HepG2 (cell line): ENCODE data around the gene ADCY1. TPM values are rescaled to one million over a fixed set of nuclear protein-coding genes. Genes with fewer than 3 reads are reported as not detected.

Experiments
- ARNT ChIP-seq: fragments of 450-650 bp; IDR thresholded peaks from 2 replicates; pipeline ENCODE4 v1.6.1; 2017
- BCL3 ChIP-seq: sonication (generic); formaldehyde crosslinking; IDR thresholded peaks from 2 replicates; pipeline ENCODE4 v1.5.1; 2020; ENCODE audit warnings: mild to moderate bottlenecking, missing genetic modification reagents, moderate library complexity
- CHD4 ChIP-seq: fragments of 200-600 bp; sonication (generic); IDR thresholded peaks from 2 replicates; pipeline ENCODE4 v1.7.0; 2017; ENCODE audit warnings: mild to moderate bottlenecking, low read length, borderline replicate concordance
- E2F1 ChIP-seq: sonication (generic); formaldehyde crosslinking; IDR thresholded peaks from 2 replicates; pipeline ENCODE4 v1.5.0; 2020; ENCODE audit warnings: missing genetic modification reagents
- FLYWCH1 ChIP-seq: sonication (generic); formaldehyde crosslinking; IDR thresholded peaks from 2 replicates; pipeline ENCODE4 v1.8.1; 2023; ENCODE audit warnings: mild to moderate bottlenecking, missing genetic modification reagents
- HNRNPH1 ChIP-seq: fragments of 200-400 bp; formaldehyde crosslinking; optimal IDR thresholded peaks from 2 replicates; pipeline ENCODE3; 2017; ENCODE audit warnings: mild to moderate bottlenecking, low read depth, low read length
- JUNB ChIP-seq: sonication (generic); formaldehyde crosslinking; IDR thresholded peaks from 2 replicates; pipeline ENCODE4 v1.8.0; 2022; ENCODE audit warnings: missing genetic modification reagents, mild to moderate bottlenecking, borderline replicate concordance
- KAT7 ChIP-seq: IDR thresholded peaks from 2 replicates; pipeline ENCODE4 v1.6.1; 2018; ENCODE audit warnings: borderline replicate concordance, missing compliant biosample characterization
- MIER3 ChIP-seq: IDR thresholded peaks from 2 replicates; pipeline ENCODE4 v1.6.1; 2016; ENCODE audit warnings: missing compliant biosample characterization, borderline replicate concordance
- MYPOP ChIP-seq: sonication (generic); formaldehyde crosslinking; IDR thresholded peaks from 2 replicates; pipeline ENCODE4 v1.8.1; 2023; ENCODE audit warnings: mild to moderate bottlenecking, moderate library complexity, missing genetic modification reagents
- NR2F2 ChIP-seq: IDR thresholded peaks from 2 replicates; pipeline ENCODE4 v1.6.1; 2012; ENCODE audit warnings: low read depth, inconsistent platforms, borderline replicate concordance
- ONECUT2 ChIP-seq: sonication (generic); formaldehyde crosslinking; IDR thresholded peaks from 2 replicates; pipeline ENCODE4 v1.4.0; 2020; ENCODE audit warnings: missing genetic modification reagents
- SMAD3 ChIP-seq: sonication (generic); formaldehyde crosslinking; IDR thresholded peaks from 2 replicates; pipeline ENCODE4 v1.4.0; 2020; ENCODE audit warnings: missing genetic modification reagents
- TARDBP ChIP-seq: sonication (generic); formaldehyde crosslinking; IDR thresholded peaks from 2 replicates; pipeline ENCODE4 v1.8.0; 2022; ENCODE audit warnings: mild to moderate bottlenecking, missing genetic modification reagents
- TRIM24 ChIP-seq: sonication (generic); formaldehyde crosslinking; IDR thresholded peaks from 2 replicates; pipeline ENCODE4 v1.8.0; 2022; ENCODE audit warnings: mild to moderate bottlenecking, missing genetic modification reagents
- U2AF2 ChIP-seq: fragments of 200-400 bp; formaldehyde crosslinking; IDR thresholded peaks from 2 replicates; pipeline ENCODE4 v1.6.1; 2017; ENCODE audit warnings: low read depth, mild to moderate bottlenecking, low read length
- ZNF337 ChIP-seq: sonication (generic); formaldehyde crosslinking; IDR thresholded peaks from 2 replicates; pipeline ENCODE4 v1.5.1; 2020; ENCODE audit warnings: missing genetic modification reagents, low read depth, mild to moderate bottlenecking, borderline replicate concordance
- ZNF737 ChIP-seq: sonication (generic); formaldehyde crosslinking; IDR thresholded peaks from 2 replicates; pipeline ENCODE4 v1.5.0; 2020; ENCODE audit warnings: missing genetic modification reagents, mild to moderate bottlenecking, borderline replicate concordance
- ZSCAN31 ChIP-seq: sonication (generic); formaldehyde crosslinking; IDR thresholded peaks from 2 replicates; pipeline ENCODE4 v1.5.0; 2020; ENCODE audit warnings: low read depth, mild to moderate bottlenecking, missing genetic modification reagents
- polyA plus RNA-seq, 8 experiments: library from polyadenylated mRNA; depleted of rRNA in 3 of 8; stranded (reverse) in 7 of 8; unstranded in 1 of 8; fragments of >200 nt; fragmentation: Illumina TruSeq in 4 of 8; extraction: Trizol in 4 of 8; gene quantifications; 2 replicates each; pipeline versions ENCODE4 v1.2.1 to v1.2.3, GENCODE V29; 2011 to 2016; ENCODE audit warnings: low read depth in 4 of 8, missing spikeins in 1 of 8, mixed read lengths in 1 of 8; ENCODE audit not compliant: insufficient read depth in 1 of 8
- total RNA-seq, 5 experiments: library from RNA; depleted of rRNA; stranded (reverse); fragments of >200 nt; fragmentation: Illumina TruSeq; extraction: Trizol; gene quantifications; 2 replicates each; pipeline ENCODE4 v1.2.3, GENCODE V29; 2016; ENCODE audit warnings: low read depth in 1 of 5
- TF ChIP-seq, protein P1 (sequence below): sonication (generic); formaldehyde crosslinking; IDR thresholded peaks from 2 replicates; pipeline ENCODE4 v1.4.0; 2020; ENCODE audit warnings: low read depth, missing genetic modification reagents
- TF ChIP-seq, protein P2 (sequence below): sonication (generic); formaldehyde crosslinking; IDR thresholded peaks from 2 replicates; pipeline ENCODE4 v1.9.0; 2021; ENCODE audit warnings: missing genetic modification reagents, borderline replicate concordance

ADCY1 gene
- total and polyA plus RNA-seq, 2 of the 13 experiments (the other 11 are each of a cell fraction or from before 2014, with no cell fraction given) = 0.80 to 1.2 TPM

DNA sequence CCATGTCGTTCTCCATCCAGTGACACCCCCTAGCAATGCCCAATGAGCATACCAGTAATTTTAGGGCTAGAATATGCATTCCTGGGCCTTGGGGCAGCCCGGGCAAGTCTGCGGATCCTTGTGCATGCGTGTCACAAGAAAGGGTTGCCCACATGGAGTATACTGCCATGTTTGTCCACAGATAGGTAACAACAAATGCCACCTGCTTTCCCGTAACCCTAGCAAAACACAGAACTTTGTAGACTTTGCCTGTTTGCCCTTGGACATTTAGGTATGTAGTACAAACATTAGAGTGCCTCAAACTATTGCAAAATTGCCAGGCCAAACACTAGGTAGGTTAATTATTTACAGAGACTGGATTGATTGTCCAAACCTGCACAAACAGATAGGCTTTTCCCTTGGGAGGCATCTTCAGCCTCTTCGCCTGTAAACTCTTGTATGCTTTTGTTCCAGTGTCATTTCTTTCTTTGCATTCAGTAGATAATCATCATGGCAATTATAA is 117.0 kb downstream of the ADCY1 start (continued):
- no peak for TF ChIP-seq ZNF737 (CRISPR knock-in tag)
- TF ChIP-seq MYPOP = peak; percentile 87; the same call in 1 of the 2 replicates
- peak; percentile 82 for TF ChIP-seq JUNB (CRISPR knock-in tag)
- peak; percentile 98 for TF ChIP-seq TARDBP (CRISPR knock-in tag)
- no peak for TF ChIP-seq U2AF2
- TF ChIP-seq ONECUT2 (CRISPR knock-in tag) = peak; percentile 74
- peak; percentile 66; the same call in 1 of the 2 replicates for TF ChIP-seq TRIM24 (CRISPR knock-in tag)
- 0 out of 2 replicates have a peak, but pooled peaks have one; percentile 34 for TF ChIP-seq E2F1 (CRISPR knock-in tag)
- 0 out of 2 replicates have a peak, but pooled peaks have one; percentile 67 for TF ChIP-seq CHD4
- TF ChIP-seq HNRNPH1 = no peak
- 0 out of 2 replicates have a peak, but pooled peaks have one; percentile 31 for TF ChIP-seq ZNF337
- peak; percentile 98 for TF ChIP-seq SMAD3 (CRISPR knock-in tag)
- TF ChIP-seq, protein P1, sequence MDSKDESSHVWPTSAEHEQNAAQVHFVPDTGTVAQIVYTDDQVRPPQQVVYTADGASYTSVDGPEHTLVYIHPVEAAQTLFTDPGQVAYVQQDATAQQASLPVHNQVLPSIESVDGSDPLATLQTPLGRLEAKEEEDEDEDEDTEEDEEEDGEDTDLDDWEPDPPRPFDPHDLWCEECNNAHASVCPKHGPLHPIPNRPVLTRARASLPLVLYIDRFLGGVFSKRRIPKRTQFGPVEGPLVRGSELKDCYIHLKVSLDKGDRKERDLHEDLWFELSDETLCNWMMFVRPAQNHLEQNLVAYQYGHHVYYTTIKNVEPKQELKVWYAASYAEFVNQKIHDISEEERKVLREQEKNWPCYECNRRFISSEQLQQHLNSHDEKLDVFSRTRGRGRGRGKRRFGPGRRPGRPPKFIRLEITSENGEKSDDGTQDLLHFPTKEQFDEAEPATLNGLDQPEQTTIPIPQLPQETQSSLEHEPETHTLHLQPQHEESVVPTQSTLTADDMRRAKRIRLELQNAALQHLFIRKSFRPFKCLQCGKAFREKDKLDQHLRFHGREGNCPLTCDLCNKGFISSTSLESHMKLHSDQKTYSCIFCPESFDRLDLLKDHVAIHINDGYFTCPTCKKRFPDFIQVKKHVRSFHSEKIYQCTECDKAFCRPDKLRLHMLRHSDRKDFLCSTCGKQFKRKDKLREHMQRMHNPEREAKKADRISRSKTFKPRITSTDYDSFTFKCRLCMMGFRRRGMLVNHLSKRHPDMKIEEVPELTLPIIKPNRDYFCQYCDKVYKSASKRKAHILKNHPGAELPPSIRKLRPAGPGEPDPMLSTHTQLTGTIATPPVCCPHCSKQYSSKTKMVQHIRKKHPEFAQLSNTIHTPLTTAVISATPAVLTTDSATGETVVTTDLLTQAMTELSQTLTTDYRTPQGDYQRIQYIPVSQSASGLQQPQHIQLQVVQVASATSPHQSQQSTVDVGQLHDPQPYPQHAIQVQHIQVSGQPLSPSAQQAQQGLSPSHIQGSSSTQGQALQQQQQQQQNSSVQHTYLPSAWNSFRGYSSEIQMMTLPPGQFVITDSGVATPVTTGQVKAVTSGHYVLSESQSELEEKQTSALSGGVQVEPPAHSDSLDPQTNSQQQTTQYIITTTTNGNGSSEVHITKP (CRISPR knock-in tag) = no peak
- no peak for TF ChIP-seq FLYWCH1 (CRISPR knock-in tag)
- TF ChIP-seq ARNT = no peak
- no peak; the same call in 1 of the 2 replicates for TF ChIP-seq KAT7 (CRISPR knock-in tag)
- peak; percentile 72; the same call in 1 of the 2 replicates for TF ChIP-seq BCL3 (CRISPR knock-in tag)
- peak; percentile 70 for TF ChIP-seq ZSCAN31
- peak; percentile 94 for TF ChIP-seq MIER3
- peak; percentile 85 for TF ChIP-seq NR2F2
- TF ChIP-seq, protein P2, sequence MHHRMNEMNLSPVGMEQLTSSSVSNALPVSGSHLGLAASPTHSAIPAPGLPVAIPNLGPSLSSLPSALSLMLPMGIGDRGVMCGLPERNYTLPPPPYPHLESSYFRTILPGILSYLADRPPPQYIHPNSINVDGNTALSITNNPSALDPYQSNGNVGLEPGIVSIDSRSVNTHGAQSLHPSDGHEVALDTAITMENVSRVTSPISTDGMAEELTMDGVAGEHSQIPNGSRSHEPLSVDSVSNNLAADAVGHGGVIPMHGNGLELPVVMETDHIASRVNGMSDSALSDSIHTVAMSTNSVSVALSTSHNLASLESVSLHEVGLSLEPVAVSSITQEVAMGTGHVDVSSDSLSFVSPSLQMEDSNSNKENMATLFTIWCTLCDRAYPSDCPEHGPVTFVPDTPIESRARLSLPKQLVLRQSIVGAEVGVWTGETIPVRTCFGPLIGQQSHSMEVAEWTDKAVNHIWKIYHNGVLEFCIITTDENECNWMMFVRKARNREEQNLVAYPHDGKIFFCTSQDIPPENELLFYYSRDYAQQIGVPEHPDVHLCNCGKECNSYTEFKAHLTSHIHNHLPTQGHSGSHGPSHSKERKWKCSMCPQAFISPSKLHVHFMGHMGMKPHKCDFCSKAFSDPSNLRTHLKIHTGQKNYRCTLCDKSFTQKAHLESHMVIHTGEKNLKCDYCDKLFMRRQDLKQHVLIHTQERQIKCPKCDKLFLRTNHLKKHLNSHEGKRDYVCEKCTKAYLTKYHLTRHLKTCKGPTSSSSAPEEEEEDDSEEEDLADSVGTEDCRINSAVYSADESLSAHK = no peak
